KMS-11 (cell line): ENCODE data around the gene MPPE1.

Experiments
- H2AFZ ChIP-seq: fragments of 200-600 bp; sonication (generic); 2 replicates; pipeline ENCODE4 v1.6.1; 2016; ENCODE audit warnings: antibody characterized with exemption, mixed run types, low read depth
- H3K27ac ChIP-seq: fragments of 200-600 bp; sonication (generic); 2 replicates; pipeline ENCODE4 v1.6.1; 2016; ENCODE audit warnings: mild to moderate bottlenecking, mixed run types
- H3K27me3 ChIP-seq: fragments of 200-600 bp; sonication (generic); 2 replicates; pipeline ENCODE4 v1.6.1; 2017; ENCODE audit warnings: mild to moderate bottlenecking, low read depth, mixed run types, moderate library complexity; ENCODE audit not compliant: insufficient read depth
- H3K36me3 ChIP-seq: fragments of 200-600 bp; sonication (generic); 2 replicates; pipeline ENCODE4 v1.6.1; 2017; ENCODE audit warnings: mild to moderate bottlenecking, mixed run types; ENCODE audit not compliant: insufficient read depth
- H3K4me1 ChIP-seq: fragments of 200-600 bp; sonication (generic); 2 replicates; pipeline ENCODE4 v1.6.1; 2016; ENCODE audit warnings: mild to moderate bottlenecking, low read depth, mixed run types; ENCODE audit not compliant: poor library complexity, severe bottlenecking
- H3K4me2 ChIP-seq: fragments of 200-600 bp; sonication (generic); 2 replicates; pipeline ENCODE4 v1.7.0; 2016; ENCODE audit warnings: mild to moderate bottlenecking, mixed run types
- H3K4me3 ChIP-seq: fragments of 200-600 bp; sonication (generic); IDR thresholded peaks from 2 replicates; pipeline ENCODE4 v1.6.1; 2017; ENCODE audit warnings: low read depth, low read length, mixed read lengths; ENCODE audit not compliant: insufficient read depth
- H3K79me2 ChIP-seq: fragments of 200-600 bp; sonication (generic); 2 replicates; pipeline ENCODE4 v1.6.1; 2016; ENCODE audit warnings: low read depth, mixed run types; ENCODE audit not compliant: insufficient read depth
- H3K9ac ChIP-seq: fragments of 200-600 bp; sonication (generic); 2 replicates; pipeline ENCODE4 v1.6.1; 2016; ENCODE audit warnings: mild to moderate bottlenecking, mixed run types
- H4K20me1 ChIP-seq: fragments of 200-600 bp; sonication (generic); 2 replicates; pipeline ENCODE4 v1.6.1; 2016; ENCODE audit warnings: mild to moderate bottlenecking, mixed run types; ENCODE audit not compliant: insufficient read depth
- CTCF ChIP-seq: fragments of 200-600 bp; sonication (generic); conservative IDR thresholded peaks from 2 replicates; pipeline ENCODE4 v1.6.1; 2017; ENCODE audit warnings: low read depth, mild to moderate bottlenecking, antibody characterized with exemption, low read length, moderate library complexity, mixed read lengths

The MPPE1 gene

GRCh38 chr18:11840493-11840892 lies 67.6 kb downstream of the MPPE1 start:
- H3K4me3 ChIP-seq, result no peak overlapping the region
- no peaks in the 10 kb centered on the region for H3K27me3 ChIP-seq
- H3K36me3 ChIP-seq, result no peaks in the 10 kb centered on the region
- no peaks in the 10 kb centered on the region for H3K4me1 ChIP-seq
- H3K79me2 ChIP-seq, result no peaks in the 10 kb centered on the region
- H3K9ac ChIP-seq, result no peak overlapping the region
- no peak for TF ChIP-seq CTCF
- H4K20me1 ChIP-seq, result no peaks in the 10 kb centered on the region
- H3K27ac ChIP-seq, result no peak overlapping the region
- H2AFZ ChIP-seq, result no peak overlapping the region
- no peak overlapping the region for H3K4me2 ChIP-seq

DNA sequence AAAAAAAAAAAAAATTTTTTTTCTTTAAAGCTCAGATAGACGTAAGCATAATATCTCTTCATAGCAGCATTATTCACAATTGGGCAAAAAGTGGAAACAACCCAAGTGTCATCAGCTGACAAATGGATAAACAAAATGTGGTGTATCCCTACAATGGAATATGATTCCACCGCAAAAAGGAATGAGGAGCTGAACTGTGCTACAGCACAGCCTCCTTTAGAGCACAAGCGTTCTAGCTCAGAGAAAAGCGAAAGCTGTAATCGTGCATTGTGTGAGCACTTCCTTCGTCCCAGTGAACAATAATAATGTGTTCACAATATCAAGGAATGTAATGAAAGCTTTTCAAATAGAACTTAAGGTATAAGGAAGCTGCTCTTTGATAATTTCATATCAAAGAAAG lies 68.6 kb downstream of the MPPE1 start:
- Histone ChIP-seq H3K27ac (no peak overlapping the region), H4K20me1 (no peaks in the 10 kb centered on the region), H3K4me3 (no peak overlapping the region), H3K36me3 (no peaks in the 10 kb centered on the region), H3K79me2 (no peaks in the 10 kb centered on the region), H3K4me1 (no peaks in the 10 kb centered on the region), H2AFZ (no peak overlapping the region), H3K9ac (no peak overlapping the region), H3K27me3 (no peaks in the 10 kb centered on the region), H3K4me2 (no peak overlapping the region)
- TF ChIP-seq CTCF, result no peak

DNA sequence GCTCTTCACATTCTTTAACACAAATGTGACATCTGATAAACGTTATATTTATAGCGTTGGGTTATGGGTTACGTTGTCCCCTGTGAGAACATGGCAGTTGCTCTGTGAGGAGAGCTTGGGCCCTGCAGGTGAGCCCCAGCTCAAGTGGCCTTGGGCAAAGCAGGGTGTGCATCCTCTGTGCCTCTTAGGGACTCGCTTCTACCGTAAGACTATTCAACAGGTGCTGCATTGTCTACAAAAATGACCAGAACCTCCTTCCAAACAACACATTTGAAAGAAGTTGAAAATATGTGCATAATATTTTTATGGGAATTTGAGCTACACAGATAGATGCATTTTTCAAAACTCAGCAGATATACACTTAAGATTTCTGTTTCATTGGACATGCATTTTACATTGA lies 73.3 kb downstream of the MPPE1 start:
- no peak overlapping the region for H2AFZ ChIP-seq
- no peaks in the 10 kb centered on the region for H3K4me1 ChIP-seq
- H3K4me3 ChIP-seq, result no peak overlapping the region
- H3K27ac ChIP-seq, result no peak overlapping the region
- TF ChIP-seq CTCF, result no peak
- no peak overlapping the region for H3K4me2 ChIP-seq
- H3K36me3 ChIP-seq, result no peaks in the 10 kb centered on the region
- no peaks in the 10 kb centered on the region for H3K27me3 ChIP-seq
- H3K79me2 ChIP-seq, result no peaks in the 10 kb centered on the region
- H4K20me1 ChIP-seq, result no peaks in the 10 kb centered on the region
- no peak overlapping the region for H3K9ac ChIP-seq
